Progenitor cell of endocrine pancreas (in vitro differentiated cells): ENCODE measurements around the gene HNF1B. TPM values are rescaled to one million over a fixed set of nuclear protein-coding genes. Genes with fewer than 3 reads are reported as not detected.
A peak's percentile ranks its signal among the peaks of the same experiment; 100 is the strongest.

Experiments
- DNase-seq: peaks from one replicate; pipeline ENCODE4 v3.0.0; 2021; ENCODE audit warnings: low spot score; ENCODE audit not compliant: unreplicated experiment
- H3K27ac Mint-ChIP-seq: 2 replicates; pipeline ENCODE4 v1.8.0; 2021; ENCODE audit warnings: mild to moderate bottlenecking, moderate library complexity, mixed read lengths
- H3K27me3 Mint-ChIP-seq: 2 replicates; pipeline ENCODE4 v1.8.0; 2021; ENCODE audit warnings: mixed read lengths
- H3K36me3 Mint-ChIP-seq: 2 replicates; pipeline ENCODE4 v1.8.0; 2022; ENCODE audit warnings: mixed read lengths; ENCODE audit not compliant: insufficient read depth
- H3K4me1 Mint-ChIP-seq: 2 replicates; pipeline ENCODE4 v1.8.0; 2021; ENCODE audit warnings: low read depth, mixed read lengths
- H3K4me3 Mint-ChIP-seq: 2 replicates; pipeline ENCODE4 v1.8.0; 2021; ENCODE audit warnings: low read depth, mild to moderate bottlenecking, moderate library complexity, mixed read lengths
- H3K9me3 Mint-ChIP-seq: 2 replicates; pipeline ENCODE4 v1.8.0; 2021; ENCODE audit warnings: low read depth, mixed read lengths
- CTCF ChIP-seq: fragments of 200-600 bp; sonication (generic); IDR thresholded peaks from one replicate; pipeline ENCODE4 v1.5.0; 2021; ENCODE audit warnings: antibody characterized with exemption, mild to moderate bottlenecking; ENCODE audit not compliant: unreplicated experiment
- total RNA-seq: library from RNA; stranded (reverse); gene quantifications from 2 replicates; pipeline ENCODE4 v1.2.1, GENCODE V29; 2021

The HNF1B gene
- total RNA-seq, 1 donor from 2014 or later: 99.1 TPM

DNA sequence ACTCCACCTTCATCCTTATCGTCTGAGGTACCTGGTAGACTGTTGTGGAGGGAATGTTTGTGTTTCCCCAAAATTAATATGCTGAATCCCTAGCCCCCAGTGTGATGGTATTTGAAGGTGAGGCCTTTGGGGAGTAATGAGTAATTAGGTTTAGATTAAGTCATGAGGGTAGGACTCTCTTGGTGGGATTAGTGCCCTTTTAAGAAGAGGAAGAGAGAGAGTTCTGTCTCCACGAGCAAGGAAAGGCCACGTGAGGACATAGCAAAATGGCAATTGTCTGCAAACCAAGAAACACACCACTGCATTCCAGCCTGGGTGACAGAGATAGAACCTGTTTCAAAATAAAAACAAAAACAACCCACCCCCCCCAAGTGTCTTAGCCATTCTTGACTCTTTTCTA lies 80.6 kb downstream of the HNF1B start:
- Mint-ChIP-seq H3K27ac (no peak overlapping the region), H3K9me3 (no peaks in the 10 kb centered on the region), H3K4me3 (no peak overlapping the region), H3K27me3 (no peaks in the 10 kb centered on the region), H3K36me3 (no peaks in the 10 kb centered on the region), H3K4me1 (peaks cover 26% of the 10 kb centered on the region)
- TF ChIP-seq CTCF: no peak
- no peak for DNase-seq

- Mint-ChIP-seq H3K27me3 (no peaks in the 10 kb centered on the region), H3K9me3 (no peaks in the 10 kb centered on the region), H3K4me3 (no peak overlapping the region), H3K36me3 (no peaks in the 10 kb centered on the region), H3K4me1 (peaks cover 23% of the 10 kb centered on the region), H3K27ac (no peak overlapping the region)
- no peak for DNase-seq
- TF ChIP-seq CTCF: no peak
Observed at GRCh38 chr17:37662353-37662752, 82.5 kb downstream of the HNF1B start.

DNA sequence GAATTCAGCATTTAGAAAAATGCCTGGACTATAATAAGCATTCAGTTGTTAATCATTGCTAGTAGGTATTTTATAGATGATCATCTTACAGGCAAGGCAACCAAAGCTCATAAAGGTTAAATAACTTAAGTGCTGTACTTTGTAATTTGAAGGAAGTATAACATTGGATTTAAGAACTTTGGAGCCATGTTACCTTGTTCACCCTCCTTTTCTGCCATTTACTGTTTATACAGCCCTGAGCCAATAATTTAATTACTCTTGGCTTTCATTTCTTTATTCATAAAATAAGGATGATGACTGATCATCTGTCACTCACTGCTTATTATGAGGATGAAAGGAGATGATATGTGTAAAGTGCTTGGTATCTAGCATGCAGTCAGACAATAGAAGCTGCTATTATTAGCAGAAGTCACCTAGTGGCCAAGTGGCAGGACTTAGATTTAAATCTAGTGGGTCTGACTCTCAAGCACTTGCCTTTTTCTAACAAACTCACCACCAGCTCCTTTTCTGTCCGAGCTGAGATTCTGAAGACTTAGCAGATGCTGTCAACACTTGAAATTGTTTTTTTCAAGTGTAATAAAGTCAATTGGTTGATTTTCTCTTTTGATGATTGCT lies 83.4 kb downstream of the HNF1B start:
- no peak overlapping the region for H3K4me3 Mint-ChIP-seq
- H3K36me3 Mint-ChIP-seq: no peaks in the 10 kb centered on the region
- TF ChIP-seq CTCF: peak; percentile 21
- no peaks in the 10 kb centered on the region for H3K9me3 Mint-ChIP-seq
- H3K27ac Mint-ChIP-seq: no peak overlapping the region
- H3K27me3 Mint-ChIP-seq: no peaks in the 10 kb centered on the region
- peaks cover 21% of the 10 kb centered on the region for H3K4me1 Mint-ChIP-seq
- no peak for DNase-seq

- H3K27me3 Mint-ChIP-seq: no peaks in the 10 kb centered on the region
- no peak overlapping the region for H3K27ac Mint-ChIP-seq
- TF ChIP-seq CTCF: no peak
- H3K9me3 Mint-ChIP-seq: no peaks in the 10 kb centered on the region
- H3K4me3 Mint-ChIP-seq: no peak overlapping the region
- H3K4me1 Mint-ChIP-seq: peaks cover 18% of the 10 kb centered on the region
- DNase-seq: no peak
- no peaks in the 10 kb centered on the region for H3K36me3 Mint-ChIP-seq
Observed at GRCh38 chr17:37659925-37660324, 84.9 kb downstream of the HNF1B start.

DNA sequence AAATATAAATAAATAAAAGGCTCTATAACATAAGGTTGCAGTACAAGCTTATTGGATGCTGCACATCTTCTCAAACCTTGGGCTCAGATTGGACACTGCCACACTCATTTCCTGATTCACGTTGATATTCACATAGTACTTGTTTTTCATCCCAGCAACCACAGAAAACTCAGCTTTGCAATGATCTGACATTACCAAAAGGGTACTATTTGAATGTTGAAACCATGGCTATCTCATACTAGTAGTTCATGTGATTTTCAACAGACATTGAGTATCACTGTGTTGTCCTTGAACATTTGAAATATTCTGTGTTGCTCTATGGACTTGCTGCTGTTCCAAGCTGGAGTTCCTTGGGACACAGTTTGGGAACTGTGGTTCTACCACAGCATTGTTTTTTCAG lies 87.7 kb downstream of the HNF1B start:
- H3K36me3 Mint-ChIP-seq: no peaks in the 10 kb centered on the region
- no peak overlapping the region for H3K27ac Mint-ChIP-seq
- H3K9me3 Mint-ChIP-seq: no peaks in the 10 kb centered on the region
- no peak overlapping the region for H3K4me3 Mint-ChIP-seq
- H3K4me1 Mint-ChIP-seq: peaks cover 7% of the 10 kb centered on the region
- no peaks in the 10 kb centered on the region for H3K27me3 Mint-ChIP-seq
- TF ChIP-seq CTCF: no peak
- DNase-seq: no peak
